Islet of Langerhans (tissue), 1 donor: ENCODE measurements around the gene CNTF.

Source experiments
- FAIRE-seq: peaks from one replicate; lab custom pipeline; 2011; peaks lifted over from hg19 to GRCh38; lab: Jason Lieb, UNC

CNTF gene

GRCh38 chr11:58645854-58646253 lies 23.4 kb downstream of the CNTF start:
- FAIRE-seq, result no peak

- FAIRE-seq, result no peak
Measured at GRCh38 chr11:58647141-58647699, 24.8 kb downstream of the CNTF start.

GRCh38 chr11:58647866-58648265 lies 25.4 kb downstream of the CNTF start:
- no peak for FAIRE-seq

- FAIRE-seq, result no peak
Measured at GRCh38 chr11:58649623-58650022, 27.2 kb downstream of the CNTF start.

- FAIRE-seq, result no peak
Measured at GRCh38 chr11:58650496-58650895, 28.0 kb downstream of the CNTF start.

- FAIRE-seq, result no peak
Measured at GRCh38 chr11:58652726-58653280, 30.3 kb downstream of the CNTF start.

- FAIRE-seq, result peak; percentile 56
Measured at GRCh38 chr11:58654079-58654907, 31.8 kb downstream of the CNTF start.

GRCh38 chr11:58654908-58655296 lies 32.4 kb downstream of the CNTF start:
- no peak for FAIRE-seq

- no peak for FAIRE-seq
Measured at GRCh38 chr11:58656348-58656747, 33.9 kb downstream of the CNTF start.

- no peak for FAIRE-seq
Measured at GRCh38 chr11:58658623-58659022, 36.2 kb downstream of the CNTF start.

- no peak for FAIRE-seq
Measured at GRCh38 chr11:58659404-58659803, 36.9 kb downstream of the CNTF start.

GRCh38 chr11:58659910-58660570 lies 37.6 kb downstream of the CNTF start:
- no peak for FAIRE-seq

- no peak for FAIRE-seq
Measured at GRCh38 chr11:58671983-58672633, 49.6 kb downstream of the CNTF start.

GRCh38 chr11:58674609-58675008 lies 52.1 kb downstream of the CNTF start:
- FAIRE-seq, result no peak
